ENCODE results near the gene SERPING1. TPM values are rescaled to one million over a fixed set of nuclear protein-coding genes. Genes with fewer than 3 reads are reported as not detected.

The SERPING1 gene
- polyA plus RNA-seq, 1 of the 3 experiments (the other 2 are of a cell fraction), result 4.5 TPM

GRCh38 chr11:57552479-57552878, 45.0 kb upstream of the SERPING1 start:
- Histone ChIP-seq H3K36me3 (replicated peaks in 1 of 2; ENCODE audit: control insufficient read depth in 1 of 2, insufficient read depth in 2 of 2, low read length in 1 of 2) (peaks cover 14 to 44% of the 10 kb centered on the region in 2 experiments), H3F3A (replicated peaks; ENCODE audit: insufficient read depth) (no peaks in the 10 kb centered on the region), H2AFZ (ENCODE audit: low read depth) (no peak overlapping the region), H3K4me3 (ENCODE audit: low read depth in 2 of 2, low read length in 1 of 2) (no peak overlapping the region), H3K9me2 (no peaks in the 10 kb centered on the region), H3K4me1 (ENCODE audit: control insufficient read depth in 1 of 2, insufficient read depth in 2 of 2, low read depth in 1 of 2, low read length in 1 of 2) (no peaks in the 10 kb centered on the region), H3K79me2 (ENCODE audit: insufficient read depth) (no peaks in the 10 kb centered on the region), H3K9me3 (no peaks in the 10 kb centered on the region), H4K20me1 (ENCODE audit: insufficient read depth) (no peaks in the 10 kb centered on the region), H3K9ac (no peak overlapping the region), H3K4me2 (no peak overlapping the region), H3K27ac (ENCODE audit: low read depth in 2 of 2, low read length in 1 of 2) (no peak overlapping the region), H3K27me3 (ENCODE audit: insufficient read depth) (no peaks in the 10 kb centered on the region)
- 80% methylated on average over 5 of the region's 5 CpGs for WGBS (ENCODE audit: low lambda C conversion rate)
- TF ChIP-seq ELF1 (IDR thresholded peaks at IDR 0.05) (no peak), GATA2 (CRISPR knock-in tag; IDR thresholded peaks at IDR 0.05) (no peak), USF1 (IDR thresholded peaks at IDR 0.05; ENCODE audit: borderline replicate concordance, low read depth) (no peak), YY1 (IDR thresholded peaks at IDR 0.05; ENCODE audit: low read depth) (no peak), EP300 (IDR thresholded peaks at IDR 0.05; ENCODE audit: borderline replicate concordance in 1 of 2, low read depth in 1 of 2, low read length in 1 of 2) (no peak), RCOR1 (IDR thresholded peaks at IDR 0.05; ENCODE audit: low read length) (no peak), NFIC (IDR thresholded peaks at IDR 0.05; ENCODE audit: borderline replicate concordance) (no peak)
- CTCF ChIA-PET, result interaction anchor here (1.4 to 7.6 kb wide), 2 partner anchors 16 to 92 kb away, joined by 6 to 36 read pairs; partner anchors contain the start of gene UBE2L6
- DNase-seq, result no peak
- POLR2A ChIA-PET, result interaction anchor here (0.5 kb wide), 1 partner anchor 51 kb away, joined by 4 read pairs; no protein-coding TSS in a partner anchor

- Histone ChIP-seq H3K4me2 (no peak overlapping the region), H3K4me3 (ENCODE audit: low read depth in 2 of 2, low read length in 1 of 2) (no peak overlapping the region), H3F3A (replicated peaks; ENCODE audit: insufficient read depth) (no peaks in the 10 kb centered on the region), H3K9me3 (no peaks in the 10 kb centered on the region), H3K79me2 (ENCODE audit: insufficient read depth) (no peaks in the 10 kb centered on the region), H4K20me1 (ENCODE audit: insufficient read depth) (no peaks in the 10 kb centered on the region), H3K9me2 (no peaks in the 10 kb centered on the region), H3K36me3 (replicated peaks in 1 of 2; ENCODE audit: control insufficient read depth in 1 of 2, insufficient read depth in 2 of 2, low read length in 1 of 2) (peaks cover 14 to 43% of the 10 kb centered on the region in 2 experiments), H3K4me1 (ENCODE audit: control insufficient read depth in 1 of 2, insufficient read depth in 2 of 2, low read depth in 1 of 2, low read length in 1 of 2) (no peaks in the 10 kb centered on the region), H3K27ac (ENCODE audit: low read depth in 2 of 2, low read length in 1 of 2) (no peak overlapping the region), H2AFZ (ENCODE audit: low read depth) (no peak overlapping the region), H3K27me3 (ENCODE audit: insufficient read depth) (no peaks in the 10 kb centered on the region), H3K9ac (no peak overlapping the region)
- POLR2A ChIA-PET, result no interaction called here
- CTCF ChIA-PET, result interaction anchor here (1.6 to 1.8 kb wide), 2 partner anchors 12 to 28 kb away, joined by 5 to 6 read pairs; partner anchors contain the start of gene UBE2L6
- WGBS (ENCODE audit: low lambda C conversion rate), result 83% methylated on average over 2 of the region's 2 CpGs
- no peak for DNase-seq
- TF ChIP-seq CTCF (IDR thresholded peaks at IDR 0.05) (no peak), RXRA (IDR thresholded peaks at IDR 0.05; ENCODE audit: borderline replicate concordance, low read depth) (no peak), USF1 (IDR thresholded peaks at IDR 0.05; ENCODE audit: borderline replicate concordance, low read depth) (no peak), FOSL2 (IDR thresholded peaks at IDR 0.05; ENCODE audit: borderline replicate concordance, low read depth) (no peak), POLR2AphosphoS5 (IDR thresholded peaks at IDR 0.05; ENCODE audit: low read depth, low read length) (no peak), FOXJ3 (CRISPR knock-in tag; IDR thresholded peaks at IDR 0.05) (no peak), RCOR1 (IDR thresholded peaks at IDR 0.05; ENCODE audit: low read length) (no peak), RFX5 (IDR thresholded peaks at IDR 0.05; ENCODE audit: low read length) (no peak), TCF12 (IDR thresholded peaks at IDR 0.05) (no peak), MAX (IDR thresholded peaks at IDR 0.05; ENCODE audit: low read depth) (no peak), ELF1 (IDR thresholded peaks at IDR 0.05) (no peak), TAF1 (IDR thresholded peaks at IDR 0.05; ENCODE audit: borderline replicate concordance, low read depth, low read length) (no peak), MXI1 (IDR thresholded peaks at IDR 0.05; ENCODE audit: low read depth, low read length) (no peak), JUND (IDR thresholded peaks at IDR 0.05) (no peak)
Observed at GRCh38 chr11:57555393-57555792, 42.1 kb upstream of the SERPING1 start.
